ENCODE data around the gene UST. TPM values are rescaled to one million over a fixed set of nuclear protein-coding genes. Genes with fewer than 3 reads are reported as not detected.

Gene UST
- total RNA-seq, 1 experiment from 2014 or later, result 6.1 TPM

GRCh38 chr6:148735989-148736388, 10.8 kb upstream of the UST start:
- Histone ChIP-seq H3K9me2 (ENCODE audit: insufficient read depth) (no peaks in the 10 kb centered on the region), H3K4me2 (ENCODE audit: low read length) (no peak overlapping the region), H3K27me3 (ENCODE audit: insufficient read depth, low read length) (no peaks in the 10 kb centered on the region), H3K27ac (ENCODE audit: low read depth, low read length) (no peak overlapping the region), H3K4me1 (ENCODE audit: control insufficient read depth in 1 of 2, insufficient read depth in 2 of 2, low read length in 2 of 2) (no peaks in the 10 kb centered on the region), H3K9me3 (ENCODE audit: control insufficient read depth in 1 of 2, insufficient read depth in 1 of 2, low read depth in 1 of 2, low read length in 2 of 2) (no peaks in the 10 kb centered on the region), H3K4me3 (replicated peaks in 1 of 2; ENCODE audit: low read depth in 1 of 2, low read length in 2 of 2) (no peak overlapping the region), H3K79me2 (ENCODE audit: insufficient read depth, low read length) (no peaks in the 10 kb centered on the region), H3K36me3 (ENCODE audit: control insufficient read depth in 1 of 2, insufficient read depth in 2 of 2, low read length in 2 of 2) (no peaks in the 10 kb centered on the region), H4K20me1 (ENCODE audit: insufficient read depth) (no peaks in the 10 kb centered on the region), H3K9ac (ENCODE audit: low read length) (no peak overlapping the region), H2AFZ (ENCODE audit: low read depth, low read length, poor library complexity, severe bottlenecking) (no peak overlapping the region)
- RAD21 ChIA-PET (ENCODE audit: low non-redundant PET in 1 of 2, low total read pairs in 2 of 2, uncharacterized antibody in 2 of 2, unreplicated experiment in 2 of 2), result no interaction called here
- no peak for ATAC-seq
- no TSS peak for BruUV-seq (replicated peaks)
- CTCF ChIA-PET, result no interaction called here
- POLR2A ChIA-PET, result no interaction called here
- TF ChIP-seq EGR1 (IDR thresholded peaks at IDR 0.05; ENCODE audit: low read depth) (no peak), ATF3 (IDR thresholded peaks at IDR 0.05) (no peak), EZH2phosphoT487 (IDR thresholded peaks at IDR 0.05; ENCODE audit: borderline replicate concordance) (no peak), RAD21 (IDR thresholded peaks at IDR 0.05; ENCODE audit: low read depth) (no peak), CBX3 (IDR thresholded peaks at IDR 0.05; ENCODE audit: low read depth) (no peak), JUND (IDR thresholded peaks at IDR 0.05) (no peak), POLR2AphosphoS5 (IDR thresholded peaks at IDR 0.05; ENCODE audit: low read depth, low read length) (no peak), ZFX (IDR thresholded peaks at IDR 0.05) (no peak), SIN3A (IDR thresholded peaks at IDR 0.05; ENCODE audit: low read depth) (no peak), ZNF274 (IDR thresholded peaks at IDR 0.05; ENCODE audit: low read depth, low read length) (no peak), FOSL1 (IDR thresholded peaks at IDR 0.05; ENCODE audit: low read depth) (no peak), REST (IDR thresholded peaks at IDR 0.05; ENCODE audit: low read depth) (no peak), SP1 (IDR thresholded peaks at IDR 0.05; ENCODE audit: low read depth) (no peak), SRF (IDR thresholded peaks at IDR 0.05; ENCODE audit: low read depth) (no peak)
- TF ChIP-seq, protein P1, sequence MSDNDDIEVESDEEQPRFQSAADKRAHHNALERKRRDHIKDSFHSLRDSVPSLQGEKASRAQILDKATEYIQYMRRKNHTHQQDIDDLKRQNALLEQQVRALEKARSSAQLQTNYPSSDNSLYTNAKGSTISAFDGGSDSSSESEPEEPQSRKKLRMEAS (IDR thresholded peaks at IDR 0.05), result no peak
- TF ChIP-seq, protein P2, sequence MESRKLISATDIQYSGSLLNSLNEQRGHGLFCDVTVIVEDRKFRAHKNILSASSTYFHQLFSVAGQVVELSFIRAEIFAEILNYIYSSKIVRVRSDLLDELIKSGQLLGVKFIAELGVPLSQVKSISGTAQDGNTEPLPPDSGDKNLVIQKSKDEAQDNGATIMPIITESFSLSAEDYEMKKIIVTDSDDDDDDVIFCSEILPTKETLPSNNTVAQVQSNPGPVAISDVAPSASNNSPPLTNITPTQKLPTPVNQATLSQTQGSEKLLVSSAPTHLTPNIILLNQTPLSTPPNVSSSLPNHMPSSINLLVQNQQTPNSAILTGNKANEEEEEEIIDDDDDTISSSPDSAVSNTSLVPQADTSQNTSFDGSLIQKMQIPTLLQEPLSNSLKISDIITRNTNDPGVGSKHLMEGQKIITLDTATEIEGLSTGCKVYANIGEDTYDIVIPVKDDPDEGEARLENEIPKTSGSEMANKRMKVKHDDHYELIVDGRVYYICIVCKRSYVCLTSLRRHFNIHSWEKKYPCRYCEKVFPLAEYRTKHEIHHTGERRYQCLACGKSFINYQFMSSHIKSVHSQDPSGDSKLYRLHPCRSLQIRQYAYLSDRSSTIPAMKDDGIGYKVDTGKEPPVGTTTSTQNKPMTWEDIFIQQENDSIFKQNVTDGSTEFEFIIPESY (IDR thresholded peaks at IDR 0.05; ENCODE audit: extremely low read depth, insufficient replicate concordance, low read length), result no peak
- intact Hi-C loops (cut with micrococcal nuclease), result no loop called here
- no peak for DNase-seq (ENCODE audit: low read depth, low spot score)
